ENCODE measurements around the gene SIPA1.
A peak's percentile ranks its signal among the peaks of the same experiment; 100 is the strongest.

SIPA1 gene

DNA sequence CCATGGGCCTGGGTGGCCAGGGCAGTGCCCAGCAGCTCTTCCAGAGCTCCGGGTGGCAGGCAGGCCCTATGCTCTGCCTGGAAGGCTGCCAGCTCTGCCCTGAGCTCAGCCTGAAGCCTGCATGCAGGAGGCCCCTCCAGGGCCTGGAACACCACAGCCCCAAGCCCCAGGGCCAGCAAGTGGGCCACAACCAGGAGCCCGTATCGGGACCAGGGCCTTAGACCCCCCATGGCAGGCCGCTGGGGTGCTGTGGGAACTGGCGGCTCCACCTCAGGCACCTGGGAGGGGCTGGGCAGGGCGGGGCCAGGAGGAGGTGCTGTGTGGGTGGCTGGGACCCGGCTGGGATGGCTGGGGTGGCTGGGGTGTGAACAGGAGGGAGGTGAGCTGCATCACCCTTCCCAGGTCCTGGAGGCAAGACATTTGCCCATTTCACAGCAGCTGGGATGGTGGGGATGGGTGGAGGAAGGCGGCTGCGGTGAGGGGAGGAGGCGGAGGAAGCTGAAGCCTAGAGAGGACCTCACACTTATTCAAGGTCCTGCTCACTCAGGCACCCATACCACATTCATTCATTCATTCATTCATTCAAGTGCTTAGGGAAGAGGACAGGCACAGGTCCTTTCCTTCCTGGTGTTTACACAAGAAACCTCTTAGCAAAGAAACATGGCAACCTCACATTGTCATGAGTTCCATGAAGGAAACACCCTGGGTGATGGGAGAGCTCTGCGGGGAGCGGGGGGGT, 42.2 kb upstream of the SIPA1 start, which contains the start of gene KCNK7:
KCNK7 (minus strand) TSS at position 258 of the 739 bp plus-strand sequence; CDS start at position 230, 28 bp downstream.
- Histone ChIP-seq H3K9ac (ENCODE audit: low read depth in 1 of 2, low read length in 2 of 2) (no peak within 1 kb of the TSS), H3K4me3 (ENCODE audit: low read length in 2 of 2) (no peak within 1 kb of the TSS), H3K27ac (ENCODE audit: low read depth in 2 of 2, low read length in 2 of 2) (no peak within 1 kb of the TSS), H3K9me3 (ENCODE audit: control insufficient read depth in 2 of 2, low read length in 2 of 2) (no peaks in the 10 kb centered on the region), H3K4me1 (ENCODE audit: control insufficient read depth in 2 of 2, insufficient read depth in 2 of 2, low read length in 2 of 2) (peaks cover 12% of the 10 kb centered on the region in 2 donors), H3K36me3 (ENCODE audit: control insufficient read depth in 2 of 2, insufficient read depth in 2 of 2, low read length in 2 of 2) (peaks cover 18 to 30% of the 10 kb centered on the region in 2 donors), H3K27me3 (ENCODE audit: control insufficient read depth in 2 of 2, insufficient read depth in 2 of 2, low read length in 2 of 2) (no peaks in the 10 kb centered on the region)

DNA sequence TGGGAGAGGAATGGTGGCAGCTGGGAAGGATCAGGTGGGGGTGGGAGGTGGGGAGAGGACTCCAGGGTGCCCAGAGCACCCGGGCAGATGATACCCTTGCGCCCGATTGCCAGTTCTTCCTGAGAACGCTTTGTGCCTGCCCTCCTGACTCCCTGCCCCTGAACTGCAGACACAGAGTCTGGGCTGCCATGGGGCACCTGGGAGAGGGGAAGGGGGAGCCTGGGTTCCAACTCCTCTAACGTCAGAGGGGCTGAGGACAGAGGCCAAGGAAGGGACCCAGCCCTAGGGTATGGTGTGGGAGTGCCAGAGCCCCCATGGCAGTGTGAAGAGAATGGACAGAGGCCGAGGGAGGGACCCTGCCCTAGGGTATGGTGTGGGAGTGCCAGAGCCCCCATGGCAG, 41.4 kb upstream of the SIPA1 start:
- no peak overlapping the region for H3K9ac ChIP-seq (ENCODE audit: low read depth in 1 of 2, low read length in 2 of 2)
- H3K36me3 ChIP-seq (ENCODE audit: control insufficient read depth in 2 of 2, insufficient read depth in 2 of 2, low read length in 2 of 2) = peaks cover 23 to 30% of the 10 kb centered on the region in 2 donors
- no peak overlapping the region for H3K4me3 ChIP-seq (ENCODE audit: low read length in 2 of 2)
- H3K27me3 ChIP-seq (ENCODE audit: control insufficient read depth in 2 of 2, insufficient read depth in 2 of 2, low read length in 2 of 2) = no peaks in the 10 kb centered on the region
- H3K27ac ChIP-seq (ENCODE audit: low read depth in 2 of 2, low read length in 2 of 2) = no peak overlapping the region
- peaks cover 10 to 12% of the 10 kb centered on the region in 2 donors for H3K4me1 ChIP-seq (ENCODE audit: control insufficient read depth in 2 of 2, insufficient read depth in 2 of 2, low read length in 2 of 2)
- H3K9me3 ChIP-seq (ENCODE audit: control insufficient read depth in 2 of 2, low read length in 2 of 2) = no peaks in the 10 kb centered on the region

DNA sequence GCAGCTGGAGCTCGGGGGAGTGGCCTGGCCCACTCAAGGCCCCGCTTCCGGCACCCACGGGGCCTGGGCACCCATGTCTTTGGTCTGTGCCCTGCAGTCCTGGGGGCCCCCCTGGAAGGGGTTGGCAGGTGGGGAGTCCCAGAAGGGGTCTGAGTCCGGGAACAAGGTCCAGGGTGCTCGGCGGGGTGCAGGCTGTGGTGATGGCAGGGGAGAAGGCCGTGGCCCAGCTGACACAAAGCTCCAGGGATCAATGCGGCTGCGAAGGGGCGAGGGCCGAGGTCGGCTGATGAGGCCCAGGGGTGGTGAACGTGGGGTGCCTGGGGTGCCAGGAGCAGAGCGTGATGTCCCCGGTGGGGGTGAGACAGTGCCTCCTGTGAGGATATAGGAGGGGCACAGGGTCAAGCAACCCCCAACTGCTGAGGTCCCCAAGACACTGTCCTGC, 39.6 kb upstream of the SIPA1 start:
- H3K4me1 ChIP-seq (ENCODE audit: control insufficient read depth in 2 of 2, insufficient read depth in 2 of 2, low read length in 2 of 2) = peaks cover 0 to 8% of the 10 kb centered on the region in 2 donors
- H3K27ac ChIP-seq (ENCODE audit: low read depth in 2 of 2, low read length in 2 of 2) = no peak overlapping the region
- no peaks in the 10 kb centered on the region for H3K27me3 ChIP-seq (ENCODE audit: control insufficient read depth in 2 of 2, insufficient read depth in 2 of 2, low read length in 2 of 2)
- no peak overlapping the region for H3K4me3 ChIP-seq (ENCODE audit: low read length in 2 of 2)
- no peaks in the 10 kb centered on the region for H3K9me3 ChIP-seq (ENCODE audit: control insufficient read depth in 2 of 2, low read length in 2 of 2)
- peaks cover 26 to 31% of the 10 kb centered on the region in 2 donors for H3K36me3 ChIP-seq (ENCODE audit: control insufficient read depth in 2 of 2, insufficient read depth in 2 of 2, low read length in 2 of 2)
- no peak overlapping the region for H3K9ac ChIP-seq (ENCODE audit: low read depth in 1 of 2, low read length in 2 of 2)

DNA sequence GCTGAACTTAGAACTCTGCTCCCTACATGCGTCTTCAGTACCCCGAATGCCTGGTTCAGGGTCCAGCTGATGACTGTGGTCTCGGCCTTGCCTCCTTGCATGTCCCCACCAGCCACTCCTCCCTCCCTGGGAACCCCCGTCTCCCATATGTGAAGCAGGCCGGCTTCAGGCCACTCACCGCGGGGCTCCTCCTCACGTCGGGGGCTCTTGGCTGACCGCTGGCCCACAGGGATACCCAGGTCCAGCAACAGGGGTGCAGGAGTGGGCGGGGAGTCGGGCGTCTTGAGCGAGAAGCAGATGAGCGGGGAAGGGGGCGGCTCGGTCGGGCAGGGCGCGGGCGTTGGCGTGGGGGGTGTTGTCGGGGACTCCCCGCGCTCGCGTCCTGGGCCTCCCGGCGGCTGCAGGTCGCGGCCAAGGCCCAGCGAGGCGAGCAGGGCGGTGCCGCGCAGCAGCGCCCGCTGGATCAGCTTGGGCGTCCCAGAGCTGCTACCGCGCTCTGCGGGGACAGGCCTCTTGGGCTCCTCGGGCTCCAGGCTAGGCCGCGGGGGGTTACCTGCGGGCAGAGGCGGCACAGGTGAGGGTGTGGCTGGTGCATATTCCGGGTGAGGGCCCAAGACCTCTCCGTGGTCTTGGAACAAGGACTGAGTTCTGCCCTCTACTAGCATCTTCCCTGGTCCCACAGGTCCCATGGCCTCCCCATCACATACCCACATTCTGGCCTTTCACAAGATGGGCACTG, 38.5 kb upstream of the SIPA1 start:
- Histone ChIP-seq H3K27ac (ENCODE audit: low read depth in 2 of 2, low read length in 2 of 2) (no peak overlapping the region), H3K27me3 (ENCODE audit: control insufficient read depth in 2 of 2, insufficient read depth in 2 of 2, low read length in 2 of 2) (no peaks in the 10 kb centered on the region), H3K36me3 (ENCODE audit: control insufficient read depth in 2 of 2, insufficient read depth in 2 of 2, low read length in 2 of 2) (peaks cover 34% of the 10 kb centered on the region in 2 donors), H3K9me3 (ENCODE audit: control insufficient read depth in 2 of 2, low read length in 2 of 2) (no peaks in the 10 kb centered on the region), H3K9ac (ENCODE audit: low read depth in 1 of 2, low read length in 2 of 2) (no peak overlapping the region), H3K4me3 (ENCODE audit: low read length in 2 of 2) (no peak overlapping the region), H3K4me1 (ENCODE audit: control insufficient read depth in 2 of 2, insufficient read depth in 2 of 2, low read length in 2 of 2) (peaks cover 0 to 8% of the 10 kb centered on the region in 2 donors)

DNA sequence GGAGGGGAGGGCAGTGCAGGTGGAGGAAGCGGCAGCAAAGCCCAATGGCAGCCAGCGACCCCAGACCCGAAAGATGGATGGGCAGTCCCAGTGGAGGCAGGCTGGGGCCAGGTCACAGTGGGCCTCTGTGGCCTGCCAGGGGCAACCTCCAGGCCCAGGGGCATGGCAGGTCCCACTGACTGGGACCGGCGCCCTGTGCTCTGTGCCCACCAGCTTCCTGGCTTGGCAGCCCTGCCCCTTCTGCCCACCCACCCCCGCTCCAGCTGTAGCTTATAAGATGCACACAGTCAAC, 38.0 kb upstream of the SIPA1 start:
- Histone ChIP-seq H3K36me3 (ENCODE audit: control insufficient read depth in 2 of 2, insufficient read depth in 2 of 2, low read length in 2 of 2) (peaks cover 39% of the 10 kb centered on the region in 2 donors), H3K9ac (ENCODE audit: low read depth in 1 of 2, low read length in 2 of 2) (no peak overlapping the region), H3K27ac (ENCODE audit: low read depth in 2 of 2, low read length in 2 of 2) (no peak overlapping the region), H3K4me1 (ENCODE audit: control insufficient read depth in 2 of 2, insufficient read depth in 2 of 2, low read length in 2 of 2) (peaks cover 0 to 8% of the 10 kb centered on the region in 2 donors), H3K27me3 (ENCODE audit: control insufficient read depth in 2 of 2, insufficient read depth in 2 of 2, low read length in 2 of 2) (no peaks in the 10 kb centered on the region), H3K4me3 (ENCODE audit: low read length in 2 of 2) (no peak overlapping the region), H3K9me3 (ENCODE audit: control insufficient read depth in 2 of 2, low read length in 2 of 2) (no peaks in the 10 kb centered on the region)

DNA sequence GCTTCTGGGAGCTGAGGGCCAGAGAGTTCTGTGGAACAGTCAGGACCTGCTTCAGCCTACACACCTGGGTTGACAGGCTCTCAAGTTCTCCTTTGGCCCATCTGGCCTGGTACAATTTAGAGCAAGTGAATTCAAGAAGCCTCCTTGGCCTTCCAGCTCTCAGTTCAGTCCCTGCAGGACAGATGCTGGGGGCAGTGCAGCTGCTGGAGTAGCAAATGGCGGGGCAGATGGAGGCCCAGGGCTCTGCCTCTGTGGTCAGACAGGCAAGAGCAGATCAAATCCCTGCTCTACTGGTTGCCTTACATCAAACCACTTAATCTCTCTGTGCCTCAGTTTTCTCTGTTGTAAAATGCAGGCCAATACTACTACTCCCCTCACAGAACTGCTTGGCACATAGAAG, 33.6 kb upstream of the SIPA1 start:
- Histone ChIP-seq H3K9me3 (ENCODE audit: control insufficient read depth in 2 of 2, low read length in 2 of 2) (no peaks in the 10 kb centered on the region), H3K9ac (ENCODE audit: low read depth in 1 of 2, low read length in 2 of 2) (no peak overlapping the region), H3K27me3 (ENCODE audit: control insufficient read depth in 2 of 2, insufficient read depth in 2 of 2, low read length in 2 of 2) (no peaks in the 10 kb centered on the region), H3K4me3 (ENCODE audit: low read length in 2 of 2) (no peak overlapping the region), H3K27ac (ENCODE audit: low read depth in 2 of 2, low read length in 2 of 2) (no peak overlapping the region), H3K4me1 (ENCODE audit: control insufficient read depth in 2 of 2, insufficient read depth in 2 of 2, low read length in 2 of 2) (peaks cover 2 to 4% of the 10 kb centered on the region in 2 donors), H3K36me3 (ENCODE audit: control insufficient read depth in 2 of 2, insufficient read depth in 2 of 2, low read length in 2 of 2) (peaks cover 46 to 51% of the 10 kb centered on the region in 2 donors)

DNA sequence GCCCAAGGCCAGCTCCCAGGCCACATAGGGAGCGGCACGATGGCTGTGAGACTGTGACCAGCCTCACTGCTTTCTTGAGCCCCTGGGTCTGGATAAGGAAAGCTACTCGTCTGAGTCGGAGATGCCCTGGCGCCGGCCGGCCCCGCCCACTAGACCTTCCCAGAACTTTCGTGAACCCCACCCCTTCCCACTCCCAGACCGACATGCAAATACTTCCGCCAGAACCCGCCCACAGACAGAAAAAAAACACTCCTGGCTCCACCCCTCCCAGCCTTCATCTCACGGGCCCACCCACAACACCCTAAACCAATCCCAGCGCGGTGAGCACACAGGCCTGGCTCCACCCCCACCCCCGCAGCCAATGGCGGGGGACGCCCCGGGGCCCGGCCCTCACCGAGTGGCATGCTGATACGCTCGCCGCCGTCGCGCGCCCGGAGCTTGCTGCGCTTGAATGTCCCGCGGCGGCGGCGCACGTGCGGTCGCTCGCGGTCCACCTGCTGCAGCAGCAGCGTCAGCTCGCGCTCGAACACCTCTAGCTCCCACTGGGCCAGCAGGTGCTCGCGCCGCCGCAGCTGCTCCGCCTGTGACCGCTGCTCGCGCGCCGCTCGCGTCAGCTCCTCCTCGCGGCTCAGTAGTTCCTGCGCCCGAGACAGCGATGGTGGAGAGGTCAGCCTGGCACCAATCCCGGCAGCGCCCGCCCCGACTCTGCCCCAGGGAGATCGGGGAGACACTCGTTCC, 30.9 kb upstream of the SIPA1 start:
- H3K9ac ChIP-seq (ENCODE audit: low read depth in 1 of 2, low read length in 2 of 2) = no peak overlapping the region
- H3K4me3 ChIP-seq (ENCODE audit: low read length in 2 of 2) = peak overlapping the region in 1 of 2 donors; percentile 13
- peaks cover 24 to 28% of the 10 kb centered on the region in 2 donors for H3K4me1 ChIP-seq (ENCODE audit: control insufficient read depth in 2 of 2, insufficient read depth in 2 of 2, low read length in 2 of 2)
- H3K27ac ChIP-seq (ENCODE audit: low read depth in 2 of 2, low read length in 2 of 2) = peak overlapping the region; percentile 59 to 65
- H3K9me3 ChIP-seq (ENCODE audit: control insufficient read depth in 2 of 2, low read length in 2 of 2) = no peaks in the 10 kb centered on the region
- H3K36me3 ChIP-seq (ENCODE audit: control insufficient read depth in 2 of 2, insufficient read depth in 2 of 2, low read length in 2 of 2) = peaks cover 50% of the 10 kb centered on the region in 2 donors
- H3K27me3 ChIP-seq (ENCODE audit: control insufficient read depth in 2 of 2, insufficient read depth in 2 of 2, low read length in 2 of 2) = no peaks in the 10 kb centered on the region

DNA sequence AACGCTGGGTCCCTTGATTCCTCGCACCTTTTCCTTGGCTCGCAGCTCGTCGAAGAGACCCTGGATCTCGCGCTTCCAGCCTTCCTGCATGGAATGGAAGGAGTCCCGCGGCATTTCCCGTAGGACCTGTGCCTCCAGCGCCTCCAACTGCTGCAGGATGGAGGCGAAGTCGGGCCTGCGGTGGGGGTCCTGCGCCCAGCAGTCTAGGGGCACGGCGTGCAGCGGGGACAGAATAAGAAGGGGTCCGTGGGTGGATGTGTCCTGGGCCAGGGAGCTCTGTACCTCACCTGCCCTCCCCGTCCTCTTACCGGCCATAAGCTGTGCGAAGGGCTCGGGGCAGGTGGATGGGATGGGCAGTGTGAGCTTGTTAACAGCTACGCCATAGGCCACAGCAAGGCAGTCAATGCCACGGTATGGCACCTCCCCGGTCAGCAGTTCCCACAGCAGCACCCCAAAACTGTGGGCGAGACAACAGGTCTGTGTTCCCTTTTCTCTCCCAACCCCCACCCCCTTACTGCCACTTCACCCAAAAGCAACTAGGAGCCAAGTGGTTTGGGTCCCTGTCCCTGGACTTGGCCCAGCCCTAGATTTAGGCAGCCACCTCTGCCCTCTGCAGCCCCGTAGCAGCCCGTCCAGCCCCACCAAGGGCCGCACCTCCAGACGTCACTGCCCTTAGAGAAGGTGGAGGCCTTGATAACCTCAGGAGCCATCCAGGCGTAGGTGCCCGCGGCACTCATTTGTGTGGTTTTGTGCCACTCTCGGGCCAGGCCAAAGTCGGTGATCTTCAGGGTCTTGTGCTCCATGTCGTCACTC, 30.1 kb upstream of the SIPA1 start:
- Histone ChIP-seq H3K9me3 (ENCODE audit: control insufficient read depth in 2 of 2, low read length in 2 of 2) (no peaks in the 10 kb centered on the region), H3K4me3 (ENCODE audit: low read length in 2 of 2) (peak overlapping the region in 1 of 2 donors; percentile 13), H3K36me3 (ENCODE audit: control insufficient read depth in 2 of 2, insufficient read depth in 2 of 2, low read length in 2 of 2) (peaks cover 52 to 58% of the 10 kb centered on the region in 2 donors), H3K27me3 (ENCODE audit: control insufficient read depth in 2 of 2, insufficient read depth in 2 of 2, low read length in 2 of 2) (no peaks in the 10 kb centered on the region), H3K9ac (ENCODE audit: low read depth in 1 of 2, low read length in 2 of 2) (no peak overlapping the region), H3K27ac (ENCODE audit: low read depth in 2 of 2, low read length in 2 of 2) (peak overlapping the region in 1 of 2 donors; percentile 1), H3K4me1 (ENCODE audit: control insufficient read depth in 2 of 2, insufficient read depth in 2 of 2, low read length in 2 of 2) (peaks cover 32 to 36% of the 10 kb centered on the region in 2 donors)

DNA sequence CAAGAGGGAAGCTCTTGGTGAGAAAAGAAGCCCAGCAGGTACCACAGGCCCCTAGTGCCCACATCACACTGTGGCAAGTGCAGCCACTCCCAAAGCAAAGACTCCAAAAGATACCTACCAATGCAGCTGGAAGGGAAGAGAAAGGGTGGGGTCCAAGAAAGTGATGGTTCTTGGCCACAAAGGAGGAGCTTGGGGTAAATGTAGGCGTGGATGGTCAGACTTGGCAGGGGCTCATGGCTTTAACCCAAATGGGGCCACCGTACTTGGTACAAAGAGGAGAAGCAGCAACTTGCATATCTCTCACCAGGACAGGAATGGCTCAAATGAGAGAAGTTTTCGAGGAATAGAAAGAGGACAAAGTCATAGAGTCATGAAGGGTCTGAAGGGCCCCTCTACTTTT, 28.7 kb upstream of the SIPA1 start:
- peaks cover 42 to 52% of the 10 kb centered on the region in 2 donors for H3K36me3 ChIP-seq (ENCODE audit: control insufficient read depth in 2 of 2, insufficient read depth in 2 of 2, low read length in 2 of 2)
- H3K4me1 ChIP-seq (ENCODE audit: control insufficient read depth in 2 of 2, insufficient read depth in 2 of 2, low read length in 2 of 2) = peaks cover 38 to 41% of the 10 kb centered on the region in 2 donors
- H3K27ac ChIP-seq (ENCODE audit: low read depth in 2 of 2, low read length in 2 of 2) = no peak overlapping the region
- no peaks in the 10 kb centered on the region for H3K27me3 ChIP-seq (ENCODE audit: control insufficient read depth in 2 of 2, insufficient read depth in 2 of 2, low read length in 2 of 2)
- no peak overlapping the region for H3K4me3 ChIP-seq (ENCODE audit: low read length in 2 of 2)
- H3K9me3 ChIP-seq (ENCODE audit: control insufficient read depth in 2 of 2, low read length in 2 of 2) = no peaks in the 10 kb centered on the region
- no peak overlapping the region for H3K9ac ChIP-seq (ENCODE audit: low read depth in 1 of 2, low read length in 2 of 2)
